MM.1S (cell line): Measurements from ENCODE around the gene CAPN8.

Experiments used
- DNase-seq: peaks from one replicate; pipeline ENCODE4 v3.0.0-alpha.2; 2015
- H2AFZ ChIP-seq: fragments of 300-600 bp; sonication (generic); 2 replicates; pipeline ENCODE4 v1.6.0; 2016; ENCODE audit warnings: antibody characterized with exemption, low read length
- H3F3A ChIP-seq: fragments of 300-600 bp; sonication (generic); 2 replicates; pipeline ENCODE4 v1.6.1; 2016; ENCODE audit warnings: mild to moderate bottlenecking, antibody characterized with exemption, low read length, moderate library complexity, mixed read lengths; ENCODE audit not compliant: insufficient read depth
- H3K27ac ChIP-seq: fragments of 300-600 bp; sonication (generic); 2 replicates; pipeline ENCODE4 v1.5.1; 2016; ENCODE audit warnings: mild to moderate bottlenecking, low read length
- H3K27me3 ChIP-seq: fragments of 300-600 bp; sonication (generic); replicated peaks from 2 replicates; pipeline ENCODE4 v1.6.0; 2016; ENCODE audit warnings: low read length; ENCODE audit not compliant: insufficient read depth
- H3K36me3 ChIP-seq: fragments of 300-600 bp; sonication (generic); replicated peaks from 2 replicates; pipeline ENCODE4 v1.6.1; 2016; ENCODE audit warnings: mild to moderate bottlenecking, low read length, mixed read lengths; ENCODE audit not compliant: insufficient read depth
- H3K4me1 ChIP-seq: fragments of 300-600 bp; sonication (generic); 2 replicates; pipeline ENCODE4 v1.6.1; 2016; ENCODE audit warnings: low read length, mixed read lengths
- H3K4me2 ChIP-seq: fragments of 300-600 bp; sonication (generic); 2 replicates; pipeline ENCODE4 v1.6.0; 2016; ENCODE audit warnings: low read depth, low read length
- H3K4me3 ChIP-seq: fragments of 300-600 bp; sonication (generic); 2 replicates; pipeline ENCODE4 v1.5.1; 2016; ENCODE audit warnings: low read length, mixed read lengths
- H3K79me2 ChIP-seq: fragments of 300-600 bp; sonication (generic); 2 replicates; pipeline ENCODE4 v1.6.1; 2016; ENCODE audit warnings: mixed run types, low read length, mixed read lengths
- H3K9ac ChIP-seq: fragments of 300-600 bp; sonication (generic); 2 replicates; pipeline ENCODE4 v1.6.1; 2016; ENCODE audit warnings: low read length, mixed read lengths
- H3K9me2 ChIP-seq: fragments of 300-600 bp; sonication (generic); replicated peaks from 2 replicates; pipeline ENCODE4 v1.6.1; 2016; ENCODE audit warnings: mild to moderate bottlenecking, low read length, mixed read lengths; ENCODE audit not compliant: insufficient read depth
- H3K9me3 ChIP-seq: fragments of 300-600 bp; sonication (generic); replicated peaks from 2 replicates; pipeline ENCODE4 v1.6.1; 2016; ENCODE audit warnings: mild to moderate bottlenecking, low read length, mixed read lengths; ENCODE audit not compliant: insufficient read depth
- H4K20me1 ChIP-seq: fragments of 300-600 bp; sonication (generic); 2 replicates; pipeline ENCODE4 v1.6.1; 2016; ENCODE audit warnings: mild to moderate bottlenecking, low read length, moderate library complexity, mixed read lengths; ENCODE audit not compliant: insufficient read depth
- CTCF ChIP-seq: fragments of 300-600 bp; sonication (generic); IDR thresholded peaks from 2 replicates; pipeline ENCODE4 v1.5.1; 2016; ENCODE audit warnings: antibody characterized with exemption, low read length, mixed read lengths
- EZH2 ChIP-seq: fragments of 300-600 bp; sonication (generic); optimal IDR thresholded peaks from 2 replicates; pipeline ENCODE3; 2017; ENCODE audit warnings: low read depth, mild to moderate bottlenecking, antibody characterized with exemption, low read length, mixed read lengths
- EZH2phosphoT487 ChIP-seq: fragments of 300-600 bp; sonication (generic); IDR thresholded peaks from 2 replicates; pipeline ENCODE4 v1.6.1; 2018; ENCODE audit warnings: antibody characterized with exemption, low read length

The CAPN8 gene

GRCh38 chr1:223504741-223505140 is 160.8 kb downstream of the CAPN8 start:
- Histone ChIP-seq H3K9me2 (no peaks in the 10 kb centered on the region), H4K20me1 (no peaks in the 10 kb centered on the region), H3K27ac (no peak overlapping the region), H3K4me3 (no peak overlapping the region), H3F3A (no peaks in the 10 kb centered on the region), H2AFZ (no peak overlapping the region), H3K4me2 (no peak overlapping the region), H3K9ac (no peak overlapping the region), H3K27me3 (no peaks in the 10 kb centered on the region), H3K9me3 (no peaks in the 10 kb centered on the region), H3K36me3 (no peaks in the 10 kb centered on the region), H3K4me1 (no peaks in the 10 kb centered on the region), H3K79me2 (no peaks in the 10 kb centered on the region)
- TF ChIP-seq EZH2, result no peak
- TF ChIP-seq EZH2phosphoT487, result no peak
- no peak for TF ChIP-seq CTCF
- DNase-seq, result no peak

- Histone ChIP-seq H3K79me2 (no peaks in the 10 kb centered on the region), H3K4me2 (no peak overlapping the region), H3K27me3 (no peaks in the 10 kb centered on the region), H3K9ac (no peak overlapping the region), H3F3A (no peaks in the 10 kb centered on the region), H3K4me3 (no peak overlapping the region), H3K9me2 (no peaks in the 10 kb centered on the region), H4K20me1 (no peaks in the 10 kb centered on the region), H3K4me1 (no peaks in the 10 kb centered on the region), H3K27ac (no peak overlapping the region), H3K36me3 (no peaks in the 10 kb centered on the region), H2AFZ (no peak overlapping the region), H3K9me3 (no peaks in the 10 kb centered on the region)
- TF ChIP-seq EZH2phosphoT487, result no peak
- no peak for TF ChIP-seq CTCF
- TF ChIP-seq EZH2, result no peak
- no peak for DNase-seq
Observed at GRCh38 chr1:223503348-223503747, 162.2 kb downstream of the CAPN8 start.

GRCh38 chr1:223500560-223501425 is 164.7 kb downstream of the CAPN8 start:
- Histone ChIP-seq H3K9me3 (no peaks in the 10 kb centered on the region), H3K9me2 (no peaks in the 10 kb centered on the region), H3K9ac (no peak overlapping the region), H3K36me3 (no peaks in the 10 kb centered on the region), H3K79me2 (no peaks in the 10 kb centered on the region), H3K4me3 (no peak overlapping the region), H3K27ac (no peak overlapping the region), H3K4me1 (no peaks in the 10 kb centered on the region), H2AFZ (no peak overlapping the region), H4K20me1 (no peaks in the 10 kb centered on the region), H3K27me3 (no peaks in the 10 kb centered on the region), H3F3A (no peaks in the 10 kb centered on the region), H3K4me2 (no peak overlapping the region)
- no peak for TF ChIP-seq EZH2
- TF ChIP-seq CTCF, result no peak
- TF ChIP-seq EZH2phosphoT487, result no peak
- no peak for DNase-seq
